ENCODE data around the gene KANSL3.

KANSL3 gene

GRCh38 chr2:96636551-96637171, 1.5 kb downstream of the KANSL3 start:
- TF ChIP-seq ZFX (IDR thresholded peaks at IDR 0.05) (no peak), CTCF (conservative IDR thresholded peaks at IDR 0.05) (no peak)
- peak overlapping the region; percentile 76; the same call in 1 of the 2 replicates for H3K27ac ChIP-seq

- no peak overlapping the region for H3K27ac ChIP-seq
- TF ChIP-seq ZFX (IDR thresholded peaks at IDR 0.05) (no peak), CTCF (conservative IDR thresholded peaks at IDR 0.05) (no peak)
Observed at GRCh38 chr2:96633641-96634040, 4.5 kb downstream of the KANSL3 start.

- TF ChIP-seq ZFX (IDR thresholded peaks at IDR 0.05) (no peak), CTCF (conservative IDR thresholded peaks at IDR 0.05) (no peak)
- no peak overlapping the region for H3K27ac ChIP-seq
Observed at GRCh38 chr2:96631804-96632435, 6.2 kb downstream of the KANSL3 start.

GRCh38 chr2:96626553-96626942, 11.6 kb downstream of the KANSL3 start:
- no peak overlapping the region for H3K27ac ChIP-seq
- TF ChIP-seq ZFX (IDR thresholded peaks at IDR 0.05) = no peak

GRCh38 chr2:96625571-96626552, 12.2 kb downstream of the KANSL3 start:
- TF ChIP-seq ZFX (IDR thresholded peaks at IDR 0.05) = no peak
- no peak for TF ChIP-seq CTCF (conservative IDR thresholded peaks at IDR 0.05)
- no peak overlapping the region for H3K27ac ChIP-seq

GRCh38 chr2:96623116-96623515, 15.0 kb downstream of the KANSL3 start:
- no peak for TF ChIP-seq ZFX (IDR thresholded peaks at IDR 0.05)
- no peak overlapping the region for H3K27ac ChIP-seq

- TF ChIP-seq CTCF (conservative IDR thresholded peaks at IDR 0.05) (no peak), ZFX (IDR thresholded peaks at IDR 0.05) (no peak)
- H3K27ac ChIP-seq = no peak overlapping the region
Observed at GRCh38 chr2:96622544-96622943, 15.6 kb downstream of the KANSL3 start.
